Activated T-cell treated with anti-CD3 and anti-CD28 coated beads, Interleukin-2, amount 50 U/mL, for 4 hours (primary cell): ENCODE measurements around the gene AJUBA. TPM values are rescaled to one million over a fixed set of nuclear protein-coding genes. Genes with fewer than 3 reads are reported as not detected.
A peak's percentile ranks its signal among the peaks of the same experiment; 100 is the strongest.

Experiments used
- ATAC-seq, 2 donors: fragments of 200-7000 bp; cut with Tn5 transposase; one replicate each; pipeline ENCODE4 v1.10.0; 2021
- DNase-seq: peaks from one replicate; pipeline ENCODE4 v3.0.0-alpha.2; 2020
- H3K27me3 Mint-ChIP-seq: one replicate; pipeline ENCODE4 v1.8.0; 2021; ENCODE audit warnings: low read depth, mixed read lengths
- H3K36me3 Mint-ChIP-seq: one replicate; pipeline ENCODE4 v1.8.0; 2022; ENCODE audit warnings: mixed read lengths; ENCODE audit not compliant: insufficient read depth
- H3K4me1 Mint-ChIP-seq: one replicate; pipeline ENCODE4 v1.8.0; 2021; ENCODE audit warnings: low read depth, mixed read lengths
- H3K4me3 Mint-ChIP-seq: one replicate; pipeline ENCODE4 v1.8.0; 2021; ENCODE audit warnings: mild to moderate bottlenecking, moderate library complexity, mixed read lengths
- H3K9me3 Mint-ChIP-seq: one replicate; pipeline ENCODE4 v1.8.0; 2021; ENCODE audit warnings: mixed read lengths
- total RNA-seq, 3 donors: library from RNA; stranded (reverse); gene quantifications; one replicate each; pipeline ENCODE4 v1.2.1, GENCODE V29; 2021

The AJUBA gene
- total RNA-seq, 3 donors from 2014 or later, result 2.0 to 3.8 (median 2.6) TPM

DNA sequence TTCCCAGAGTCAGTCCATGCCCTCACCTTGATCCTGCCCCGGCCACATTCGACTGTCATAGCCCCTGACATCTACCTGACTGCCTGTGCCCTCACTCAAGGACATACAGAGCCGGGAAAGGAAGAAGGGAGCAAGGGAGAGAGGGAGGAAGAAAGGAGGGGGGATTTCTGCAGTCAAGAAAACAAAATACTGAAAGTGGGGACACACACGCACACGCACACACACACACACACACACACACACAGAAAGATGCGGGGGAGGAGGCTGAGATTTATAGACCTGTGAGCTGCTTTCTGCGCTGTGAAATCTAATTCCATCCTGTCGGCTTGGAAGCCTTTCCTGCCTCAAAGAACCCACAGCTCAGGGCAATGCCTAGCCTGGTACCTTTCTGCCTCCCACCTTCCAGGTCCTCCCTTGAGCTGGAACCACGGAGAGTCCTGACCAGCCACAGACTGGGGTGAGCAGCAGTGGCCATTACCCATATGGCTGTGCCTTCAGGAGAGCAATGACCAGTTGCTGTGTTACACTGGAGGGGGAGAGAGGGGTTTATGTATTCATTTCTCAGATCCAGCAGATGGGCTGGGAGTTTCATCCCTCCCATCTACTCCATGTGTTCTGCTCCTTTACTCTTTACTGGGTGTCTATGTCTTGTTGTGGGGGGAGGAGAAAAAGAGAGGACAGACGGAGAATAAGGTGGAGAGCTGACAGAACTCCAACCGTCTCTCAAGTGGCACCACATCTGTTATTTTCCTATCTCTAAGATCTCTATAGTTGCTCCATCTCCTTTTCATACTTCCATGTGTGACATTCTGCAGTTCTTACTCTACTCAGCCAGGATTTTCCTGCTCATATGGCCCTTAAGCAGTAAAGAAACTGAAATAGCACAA is 14.7 kb upstream of the AJUBA start:
- no peaks in the 10 kb centered on the region for H3K4me1 Mint-ChIP-seq
- H3K9me3 Mint-ChIP-seq, result no peaks in the 10 kb centered on the region

DNA sequence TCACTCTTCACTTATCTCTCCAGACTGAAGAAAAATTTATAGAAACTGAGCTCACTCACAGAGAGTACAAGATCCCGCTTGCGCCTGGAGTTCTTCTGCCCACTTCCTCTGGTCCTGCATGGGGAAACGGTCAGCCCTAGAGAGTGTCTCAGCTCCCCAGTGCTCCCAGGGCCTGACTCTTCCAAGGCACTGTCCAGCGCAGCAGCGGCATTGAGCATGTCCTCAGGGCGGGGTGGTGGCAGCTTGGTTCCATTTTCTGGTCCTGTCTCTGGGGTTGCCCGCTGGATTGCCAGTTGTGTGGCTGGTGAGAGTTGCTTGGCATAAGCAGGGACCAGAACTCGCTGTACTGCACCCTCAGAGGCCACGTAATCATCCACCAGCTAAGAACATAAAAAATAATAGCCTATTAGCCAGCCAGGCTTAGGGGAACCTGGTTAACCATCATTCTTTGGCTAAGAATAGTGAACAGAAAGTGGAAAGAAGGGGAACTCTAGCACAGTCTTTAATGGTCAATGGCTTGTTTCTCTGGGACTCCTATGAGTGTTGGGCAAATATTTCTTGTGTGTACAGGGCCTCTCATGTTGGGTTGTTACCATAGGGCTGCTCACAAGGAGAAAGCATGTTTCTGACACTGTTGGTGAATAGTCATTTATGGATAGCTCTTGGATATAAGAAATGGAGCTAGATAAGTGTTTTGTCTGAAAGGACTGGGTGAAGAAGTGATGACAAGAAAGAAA is 13.7 kb upstream of the AJUBA start:
- no peak overlapping the region for H3K4me3 Mint-ChIP-seq
- no peaks in the 10 kb centered on the region for H3K9me3 Mint-ChIP-seq
- no peaks in the 10 kb centered on the region for H3K36me3 Mint-ChIP-seq
- no peaks in the 10 kb centered on the region for H3K4me1 Mint-ChIP-seq
- no peak for ATAC-seq
- DNase-seq, result no peak
- H3K27me3 Mint-ChIP-seq, result no peaks in the 10 kb centered on the region

More for the DNA sequence above, 14.7 kb upstream of the AJUBA start:
- Mint-ChIP-seq H3K4me3 (no peak overlapping the region), H3K27me3 (no peaks in the 10 kb centered on the region), H3K36me3 (no peaks in the 10 kb centered on the region)
- no peak for ATAC-seq
- DNase-seq, result no peak

DNA sequence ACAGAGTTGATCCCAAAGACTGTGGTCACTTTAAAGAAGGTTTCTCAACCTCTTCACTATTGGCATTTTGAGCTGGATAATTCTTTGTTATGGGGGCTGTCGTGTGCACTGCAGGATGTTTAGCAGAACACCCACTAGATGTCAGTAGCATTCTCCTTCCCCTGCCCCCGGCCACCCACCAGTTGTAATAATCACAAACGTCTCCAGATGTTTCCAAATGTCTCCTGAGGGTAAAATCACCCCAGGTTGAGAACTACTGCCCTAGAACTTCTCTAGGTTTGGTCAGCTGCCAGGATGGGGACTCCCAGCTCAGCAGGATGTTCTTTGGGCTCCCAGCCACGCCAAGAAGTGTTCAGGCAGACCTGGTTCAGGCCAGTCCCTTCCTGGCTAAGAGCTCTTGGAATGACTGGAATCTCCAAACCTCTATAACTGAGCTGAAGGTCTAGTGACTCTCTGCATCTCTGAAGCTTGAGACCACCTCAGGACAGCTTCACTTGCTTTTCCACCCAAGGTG is 12.5 kb upstream of the AJUBA start:
- no peaks in the 10 kb centered on the region for H3K9me3 Mint-ChIP-seq
- ATAC-seq (peak; percentile 76 to 79), DNase-seq (peak; percentile 38)
- no peak overlapping the region for H3K4me3 Mint-ChIP-seq
- no peaks in the 10 kb centered on the region for H3K27me3 Mint-ChIP-seq
- H3K36me3 Mint-ChIP-seq, result peaks cover 2% of the 10 kb centered on the region
- no peaks in the 10 kb centered on the region for H3K4me1 Mint-ChIP-seq

DNA sequence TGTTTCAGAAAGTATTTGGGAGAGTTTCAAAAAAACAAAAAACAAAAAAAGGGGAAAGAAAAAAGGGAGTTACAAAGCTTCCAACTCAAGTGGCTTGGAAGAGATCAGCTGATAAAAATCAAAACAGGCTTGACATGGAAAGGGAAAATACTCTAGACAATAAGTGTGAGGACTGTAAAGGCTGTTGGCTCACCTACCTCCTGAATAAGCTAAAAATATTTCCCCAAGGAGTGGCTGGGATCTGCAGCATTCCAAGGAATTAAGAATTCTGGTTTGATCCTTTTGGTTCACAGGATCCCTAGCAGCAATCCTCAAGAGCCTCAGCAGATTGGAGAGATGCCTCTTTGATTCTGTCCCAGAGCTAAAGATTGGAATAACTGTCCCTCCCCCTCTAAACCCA is 11.2 kb upstream of the AJUBA start:
- Mint-ChIP-seq H3K4me1 (no peaks in the 10 kb centered on the region), H3K4me3 (no peak overlapping the region), H3K27me3 (no peaks in the 10 kb centered on the region), H3K36me3 (peaks cover 3% of the 10 kb centered on the region), H3K9me3 (no peaks in the 10 kb centered on the region)
- DNase-seq, result no peak
- ATAC-seq, result no peak

DNA sequence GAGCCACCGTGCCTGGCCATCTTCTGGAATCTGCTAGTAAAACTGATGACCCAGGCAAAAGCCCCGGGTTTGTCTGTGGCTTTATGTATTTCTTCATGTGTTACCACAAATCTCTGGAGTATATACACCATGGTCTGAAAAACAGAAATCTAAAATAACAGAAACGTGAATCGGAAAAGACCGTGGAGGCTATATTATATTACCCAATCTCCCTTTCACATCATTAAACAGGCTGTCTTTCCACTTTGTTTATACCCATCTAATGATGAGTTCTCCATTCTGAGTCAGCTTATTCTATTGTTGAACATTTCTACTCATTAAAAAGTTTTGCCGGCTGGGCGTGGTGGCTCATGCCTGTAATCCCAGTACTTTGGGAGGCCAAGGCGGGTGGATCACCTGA is 9.5 kb upstream of the AJUBA start:
- no peaks in the 10 kb centered on the region for H3K4me1 Mint-ChIP-seq
- no peaks in the 10 kb centered on the region for H3K9me3 Mint-ChIP-seq
- ATAC-seq, result no peak
- H3K4me3 Mint-ChIP-seq, result no peak overlapping the region
- no peak for DNase-seq
- H3K27me3 Mint-ChIP-seq, result no peaks in the 10 kb centered on the region
- H3K36me3 Mint-ChIP-seq, result peaks cover 3% of the 10 kb centered on the region

DNA sequence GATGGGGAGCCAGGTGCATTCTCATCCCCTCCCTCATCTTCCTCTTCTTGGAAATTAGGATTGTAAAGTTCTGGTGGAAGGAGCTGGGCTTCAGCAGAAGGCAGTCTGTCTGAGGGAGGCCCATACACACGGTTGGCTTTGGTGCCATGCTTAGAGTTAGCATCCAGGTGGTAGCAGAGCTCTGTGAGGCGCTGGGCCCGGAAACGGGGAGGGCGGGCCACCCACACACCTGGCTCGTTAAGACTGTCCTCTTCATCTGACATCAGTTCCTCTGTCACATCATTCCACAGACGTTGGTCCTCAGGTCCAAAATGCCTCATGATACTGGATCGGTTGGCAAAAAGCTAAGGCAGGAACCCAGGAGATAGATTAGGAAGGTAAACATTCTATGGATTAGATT is 4.9 kb upstream of the AJUBA start:
- H3K4me1 Mint-ChIP-seq, result peaks cover 2% of the 10 kb centered on the region

DNA sequence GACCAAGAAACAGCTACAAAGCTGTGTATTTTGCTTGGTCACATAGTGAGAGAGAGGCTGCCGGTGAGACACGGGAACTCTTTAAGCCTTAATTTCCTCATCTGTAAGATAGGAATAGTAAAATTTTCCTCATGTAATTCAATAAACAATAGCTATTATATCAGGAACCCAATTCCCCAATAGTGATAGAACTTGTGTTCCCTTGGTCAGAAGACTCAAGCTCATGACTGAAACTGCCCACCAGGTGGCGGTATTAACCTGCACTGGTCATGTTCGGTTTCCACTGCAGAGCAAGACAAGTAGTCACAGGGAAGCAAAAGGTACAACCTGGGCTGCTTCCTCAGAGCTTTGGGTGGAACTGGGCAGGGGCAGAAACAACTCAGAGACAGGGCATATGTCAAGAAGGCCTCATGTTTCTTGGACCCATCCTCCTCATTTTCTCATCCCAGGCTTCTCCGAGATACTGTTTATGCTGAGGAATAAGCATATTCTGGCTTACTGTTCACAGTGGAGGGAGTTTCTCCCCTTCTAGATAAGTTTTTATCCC is 4.2 kb upstream of the AJUBA start:
- peaks cover 3% of the 10 kb centered on the region for H3K36me3 Mint-ChIP-seq
- DNase-seq (peak; percentile 92), ATAC-seq (peak; percentile 38 to 51)
- peaks cover 2% of the 10 kb centered on the region for H3K4me1 Mint-ChIP-seq
- no peaks in the 10 kb centered on the region for H3K27me3 Mint-ChIP-seq
- H3K9me3 Mint-ChIP-seq, result no peaks in the 10 kb centered on the region
- H3K4me3 Mint-ChIP-seq, result no peak overlapping the region

More for the DNA sequence above, 4.9 kb upstream of the AJUBA start:
- no peak for ATAC-seq
- H3K36me3 Mint-ChIP-seq, result peaks cover 3% of the 10 kb centered on the region
- H3K27me3 Mint-ChIP-seq, result no peaks in the 10 kb centered on the region
- no peak for DNase-seq
- H3K9me3 Mint-ChIP-seq, result no peaks in the 10 kb centered on the region
- H3K4me3 Mint-ChIP-seq, result no peak overlapping the region

DNA sequence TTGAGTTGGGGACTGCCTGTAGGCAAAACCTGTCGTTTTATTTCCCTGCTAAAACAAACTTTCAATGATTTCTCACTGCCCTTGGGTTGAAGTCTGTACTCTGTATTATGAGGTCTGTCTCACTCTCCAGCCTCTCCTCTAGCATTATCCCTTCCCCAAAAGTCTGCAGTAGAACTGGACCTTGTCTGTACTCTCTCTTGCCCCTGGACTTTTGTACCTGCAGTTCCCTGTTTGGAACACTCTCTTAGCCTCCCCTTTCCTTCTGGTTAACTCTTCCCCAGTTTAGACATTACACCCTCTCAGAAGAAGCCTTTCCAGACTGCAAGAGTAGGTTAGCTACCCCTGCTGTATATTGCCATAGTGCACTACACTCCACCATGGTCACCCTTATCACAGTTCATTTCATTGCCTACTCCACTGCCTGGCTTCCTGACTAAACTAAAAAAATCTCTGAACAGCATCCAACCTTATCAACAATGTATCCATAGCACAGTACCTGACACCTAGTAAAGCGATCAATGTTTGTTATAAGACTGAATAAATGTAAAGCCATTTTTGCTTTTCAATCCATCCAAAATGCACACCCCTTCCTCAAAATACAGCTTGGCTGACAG is 3.6 kb upstream of the AJUBA start:
- Mint-ChIP-seq H3K4me1 (peaks cover 2% of the 10 kb centered on the region), H3K4me3 (no peak overlapping the region), H3K9me3 (no peaks in the 10 kb centered on the region), H3K36me3 (peaks cover 3% of the 10 kb centered on the region), H3K27me3 (peaks cover 2% of the 10 kb centered on the region)
- no peak for ATAC-seq
- no peak for DNase-seq

DNA sequence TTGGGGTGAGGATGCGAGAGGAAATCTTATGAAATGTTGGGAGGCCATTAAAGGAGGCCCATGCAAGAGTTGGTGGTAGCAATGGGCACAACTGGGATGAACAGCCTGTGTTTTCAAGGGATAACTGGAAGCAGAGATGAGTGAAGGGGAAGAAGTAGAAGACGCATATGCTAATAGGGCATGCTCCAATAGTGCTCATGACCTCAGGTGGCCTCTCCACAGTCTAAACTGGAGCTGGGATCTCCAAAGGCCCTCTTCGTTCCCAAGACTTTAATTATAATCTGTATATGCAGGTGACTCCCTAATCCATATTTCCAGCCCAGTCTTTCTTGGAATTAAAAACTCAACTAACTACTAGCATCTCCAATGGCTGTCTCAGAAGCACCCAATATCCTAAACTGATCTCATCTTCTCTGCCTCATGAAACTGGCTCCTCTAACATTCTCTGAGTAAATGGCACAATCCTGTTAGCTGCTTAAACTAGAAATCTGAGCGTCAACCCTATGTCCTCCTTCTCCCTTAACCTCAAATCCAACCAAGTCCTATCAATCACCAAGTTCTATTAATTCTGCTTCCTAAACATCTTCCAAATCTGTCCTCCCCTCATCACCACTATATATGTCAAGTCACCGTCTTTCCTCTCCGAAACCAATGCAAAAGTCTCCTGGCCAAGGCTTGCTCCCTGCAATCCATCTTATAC is 2.8 kb upstream of the AJUBA start:
- no peaks in the 10 kb centered on the region for H3K9me3 Mint-ChIP-seq
- DNase-seq, result no peak
- H3K4me3 Mint-ChIP-seq, result no peak overlapping the region
- H3K4me1 Mint-ChIP-seq, result peaks cover 5% of the 10 kb centered on the region
- ATAC-seq, result no peak
- peaks cover 2% of the 10 kb centered on the region for H3K27me3 Mint-ChIP-seq
- peaks cover 3% of the 10 kb centered on the region for H3K36me3 Mint-ChIP-seq

DNA sequence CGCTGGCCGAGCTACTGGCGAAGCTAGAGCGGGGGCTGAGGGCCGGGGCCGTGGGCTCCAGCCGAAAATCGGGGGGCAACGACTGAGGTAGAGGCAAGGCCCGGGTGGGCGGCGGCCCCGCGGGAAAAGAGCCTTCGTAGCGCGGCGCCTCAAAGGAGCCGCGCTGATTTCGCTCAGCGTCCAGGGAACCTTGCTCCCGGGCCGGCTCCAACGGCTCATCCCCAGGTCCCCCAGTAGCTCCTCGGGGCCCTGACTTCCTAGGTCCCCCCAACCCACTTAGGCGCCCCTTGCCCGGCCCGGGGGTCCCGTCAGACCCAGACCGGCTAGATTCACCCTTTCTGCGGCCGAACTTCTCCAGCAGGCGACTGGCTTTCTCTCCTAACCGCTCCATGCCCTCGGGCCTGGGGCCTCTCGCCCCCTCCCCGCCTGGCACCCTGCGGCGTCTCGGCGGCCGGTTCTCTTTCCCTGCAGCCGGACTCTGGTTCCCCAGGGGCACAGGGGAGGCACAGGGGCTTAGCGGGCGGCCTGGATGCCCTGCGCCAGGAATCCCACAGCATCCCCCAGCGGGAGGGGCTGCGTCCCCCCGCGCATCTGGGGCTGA is 375 bp downstream of the AJUBA start:
- DNase-seq (no peak), ATAC-seq (peak; percentile 3 to 11)
- Mint-ChIP-seq H3K9me3 (no peaks in the 10 kb centered on the region), H3K4me3 (no peak overlapping the region), H3K27me3 (peaks cover 5% of the 10 kb centered on the region), H3K4me1 (peaks cover 7% of the 10 kb centered on the region), H3K36me3 (no peaks in the 10 kb centered on the region)

DNA sequence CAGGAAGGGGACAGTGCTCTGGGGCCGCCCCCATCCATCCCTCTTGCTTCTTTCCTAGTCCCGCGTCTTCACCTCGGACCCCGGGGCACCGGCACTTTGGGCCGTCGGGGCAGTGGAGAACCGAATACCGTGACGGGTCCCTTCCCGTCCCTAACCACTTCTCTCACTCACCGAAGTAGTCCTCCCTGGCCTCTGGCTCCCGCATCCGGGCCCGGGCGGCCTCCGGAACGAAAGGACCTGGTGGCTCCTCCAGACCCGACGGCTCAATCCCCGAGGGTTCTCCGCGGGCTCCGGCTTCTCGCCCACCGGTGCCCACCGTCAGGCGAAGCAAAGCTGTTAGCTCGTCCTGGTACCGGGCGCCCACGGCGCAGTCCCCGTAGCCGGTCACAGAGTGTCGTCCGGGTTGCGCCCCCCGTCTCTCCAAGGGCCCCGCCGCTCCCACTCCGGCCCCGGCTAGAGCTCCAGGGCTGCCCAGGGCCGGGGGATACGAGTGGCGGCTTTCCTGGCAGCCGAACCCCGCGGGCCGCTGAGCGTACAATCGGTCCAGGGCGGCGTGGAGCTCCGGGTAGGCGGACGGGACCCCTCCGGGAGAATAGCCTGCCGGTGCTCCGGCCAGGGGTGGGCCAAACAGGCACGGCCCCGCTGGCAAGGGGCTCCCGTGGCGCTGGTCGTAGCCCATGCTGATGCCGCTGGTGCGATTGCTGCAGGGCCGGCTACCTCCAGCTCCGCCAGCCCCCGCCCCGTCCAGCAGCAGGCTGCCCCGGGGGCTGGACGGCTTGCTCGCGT is 1.1 kb downstream of the AJUBA start:
- peak in 1 of 2 donors; percentile 7 for ATAC-seq
- DNase-seq, result no peak
- no peaks in the 10 kb centered on the region for H3K36me3 Mint-ChIP-seq
- H3K27me3 Mint-ChIP-seq, result peaks cover 5% of the 10 kb centered on the region
- no peaks in the 10 kb centered on the region for H3K9me3 Mint-ChIP-seq
- H3K4me3 Mint-ChIP-seq, result peak overlapping the region; percentile 58
- peaks cover 6% of the 10 kb centered on the region for H3K4me1 Mint-ChIP-seq

DNA sequence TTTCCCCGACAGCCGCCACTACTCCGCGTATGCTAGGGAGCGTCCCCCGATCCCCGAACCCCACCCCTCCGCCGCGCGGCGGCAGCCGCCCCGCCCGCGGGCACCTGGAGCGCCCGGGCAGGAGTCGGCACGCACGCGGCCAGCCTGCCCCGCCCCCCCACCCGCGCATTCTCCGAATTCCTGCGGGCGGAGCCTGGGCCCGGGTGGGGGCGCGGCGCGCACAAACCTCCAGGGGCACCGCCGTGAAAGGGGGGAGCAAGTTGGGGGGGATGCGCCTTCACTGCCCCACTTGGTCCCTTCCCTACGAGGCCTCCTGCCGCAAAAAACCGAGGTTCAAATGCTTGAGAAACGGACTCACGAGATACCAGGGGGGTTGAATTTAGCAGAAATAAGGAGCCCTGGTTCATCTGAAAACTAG is 1.7 kb downstream of the AJUBA start:
- Mint-ChIP-seq H3K4me3 (peak overlapping the region; percentile 58), H3K36me3 (no peaks in the 10 kb centered on the region), H3K4me1 (peaks cover 6% of the 10 kb centered on the region), H3K9me3 (no peaks in the 10 kb centered on the region), H3K27me3 (peaks cover 5% of the 10 kb centered on the region)
- DNase-seq (peak; percentile 34), ATAC-seq (peak; percentile 27 to 36)
